ENCODE data around the gene NCR3LG1.

GRCh38 chr11:17393472-17393871 lies 41.9 kb downstream of the NCR3LG1 start:
- TF ChIP-seq, protein P1, sequence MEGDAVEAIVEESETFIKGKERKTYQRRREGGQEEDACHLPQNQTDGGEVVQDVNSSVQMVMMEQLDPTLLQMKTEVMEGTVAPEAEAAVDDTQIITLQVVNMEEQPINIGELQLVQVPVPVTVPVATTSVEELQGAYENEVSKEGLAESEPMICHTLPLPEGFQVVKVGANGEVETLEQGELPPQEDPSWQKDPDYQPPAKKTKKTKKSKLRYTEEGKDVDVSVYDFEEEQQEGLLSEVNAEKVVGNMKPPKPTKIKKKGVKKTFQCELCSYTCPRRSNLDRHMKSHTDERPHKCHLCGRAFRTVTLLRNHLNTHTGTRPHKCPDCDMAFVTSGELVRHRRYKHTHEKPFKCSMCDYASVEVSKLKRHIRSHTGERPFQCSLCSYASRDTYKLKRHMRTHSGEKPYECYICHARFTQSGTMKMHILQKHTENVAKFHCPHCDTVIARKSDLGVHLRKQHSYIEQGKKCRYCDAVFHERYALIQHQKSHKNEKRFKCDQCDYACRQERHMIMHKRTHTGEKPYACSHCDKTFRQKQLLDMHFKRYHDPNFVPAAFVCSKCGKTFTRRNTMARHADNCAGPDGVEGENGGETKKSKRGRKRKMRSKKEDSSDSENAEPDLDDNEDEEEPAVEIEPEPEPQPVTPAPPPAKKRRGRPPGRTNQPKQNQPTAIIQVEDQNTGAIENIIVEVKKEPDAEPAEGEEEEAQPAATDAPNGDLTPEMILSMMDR (IDR thresholded peaks at IDR 0.05; ENCODE audit: low read depth, low read length), result no peak
- TF ChIP-seq, protein P2, sequence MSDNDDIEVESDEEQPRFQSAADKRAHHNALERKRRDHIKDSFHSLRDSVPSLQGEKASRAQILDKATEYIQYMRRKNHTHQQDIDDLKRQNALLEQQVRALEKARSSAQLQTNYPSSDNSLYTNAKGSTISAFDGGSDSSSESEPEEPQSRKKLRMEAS (IDR thresholded peaks at IDR 0.05; ENCODE audit: low read depth, low read length), result no peak

Data from NB4 (cell line).